K562 (cell line): ENCODE data around the gene MAD2L1BP. TPM values are rescaled to one million over a fixed set of nuclear protein-coding genes. Genes with fewer than 3 reads are reported as not detected.
A peak's percentile ranks its signal among the peaks of the same experiment; 100 is the strongest.

Source experiments
- BMI1 ChIP-seq: fragments of 150-350 bp; IDR thresholded peaks from 2 replicates; pipeline ENCODE4 v1.6.1; 2014; ENCODE audit warnings: low read length
- CREM ChIP-seq: IDR thresholded peaks from 2 replicates; pipeline ENCODE4 v1.6.1; 2014; ENCODE audit warnings: antibody characterized with exemption, low read depth
- ESRRA ChIP-seq: fragments of 450-650 bp; IDR thresholded peaks from 2 replicates; pipeline ENCODE4 v1.6.1; 2014; ENCODE audit warnings: low read depth, mild to moderate bottlenecking, moderate library complexity, borderline replicate concordance
- FOXM1 ChIP-seq, 2 experiments: fragments of 450-650 bp in 1 of 2; sonication (generic) in 1 of 2; formaldehyde crosslinking in 1 of 2; IDR thresholded peaks; 2 replicates each; pipeline versions ENCODE4 v1.6.1 to v1.9.0; 2017 to 2022; ENCODE audit warnings: low read depth in 2 of 2, mild to moderate bottlenecking in 2 of 2, missing genetic modification reagents in 1 of 2, moderate library complexity in 1 of 2
- MCM2 ChIP-seq: fragments of 450-650 bp; IDR thresholded peaks from 2 replicates; pipeline ENCODE4 v1.6.1; 2017; ENCODE audit warnings: low read depth, mild to moderate bottlenecking
- MEF2D ChIP-seq: conservative IDR thresholded peaks from 2 replicates; pipeline ENCODE4 v1.6.1; 2016; ENCODE audit warnings: low read depth, missing genetic modification characterization, missing compliant biosample characterization
- MTA2 ChIP-seq: fragments of 450-650 bp; IDR thresholded peaks from 2 replicates; pipeline ENCODE4 v1.6.1; 2016; ENCODE audit warnings: low read depth
- NR2C1 ChIP-seq, 2 experiments: fragments of 450-650 bp; IDR thresholded peaks; 2 replicates each; pipeline ENCODE4 v1.6.1; 2017; ENCODE audit warnings: mild to moderate bottlenecking in 2 of 2, antibody characterized with exemption in 1 of 2, inconsistent platforms in 1 of 2, missing compliant biosample characterization in 1 of 2, missing genetic modification characterization in 1 of 2
- NR4A1 ChIP-seq, 2 experiments: fragments of 250-450 bp in 1 of 2; fragments of 450-650 bp in 1 of 2; sonication (Bioruptor Pico) in 1 of 2; IDR thresholded peaks; 2 replicates each; pipeline versions ENCODE4 v1.4.0 to v1.6.1; 2016 to 2020; ENCODE audit warnings: mild to moderate bottlenecking in 2 of 2, missing compliant biosample characterization in 1 of 2, missing genetic modification characterization in 1 of 2, moderate library complexity in 1 of 2
- PRPF4 ChIP-seq: fragments of 200-400 bp; formaldehyde crosslinking; IDR thresholded peaks from one replicate; pipeline ENCODE4 v1.6.1; 2017; ENCODE audit warnings: low read length, low read depth, mild to moderate bottlenecking; ENCODE audit not compliant: insufficient read depth, poor library complexity, severe bottlenecking
- RBM14 ChIP-seq: fragments of 200-400 bp; formaldehyde crosslinking; IDR thresholded peaks from 2 replicates; pipeline ENCODE4 v1.6.1; 2018; ENCODE audit warnings: low read depth, mild to moderate bottlenecking, low read length, moderate library complexity, borderline replicate concordance; ENCODE audit not compliant: insufficient read depth
- RBM22 ChIP-seq: fragments of 200-400 bp; formaldehyde crosslinking; IDR thresholded peaks from 2 replicates; pipeline ENCODE4 v1.6.1; 2018; ENCODE audit warnings: low read length, low read depth; ENCODE audit not compliant: poor library complexity, severe bottlenecking
- RHOXF2B ChIP-seq: fragments of 250-450 bp; sonication (Bioruptor Pico); conservative IDR thresholded peaks from 2 replicates; pipeline ENCODE4 v1.5.1; 2021
- STAG1 ChIP-seq: sonication (generic); formaldehyde crosslinking; IDR thresholded peaks from 2 replicates; pipeline ENCODE4 v1.5.0; 2020; ENCODE audit warnings: missing genetic modification reagents, borderline replicate concordance
- TCF7L2 ChIP-seq: fragments of 150-350 bp; IDR thresholded peaks from 2 replicates; pipeline ENCODE4 v1.6.1; 2016; ENCODE audit warnings: low read depth, mild to moderate bottlenecking, low read length, moderate library complexity
- THAP12 ChIP-seq: fragments of 250-450 bp; sonication (Bioruptor Pico); IDR thresholded peaks from 2 replicates; pipeline ENCODE4 v1.9.0; 2021; ENCODE audit warnings: mild to moderate bottlenecking, inconsistent platforms
- XRCC5 ChIP-seq: fragments of 200-400 bp; formaldehyde crosslinking; IDR thresholded peaks from 2 replicates; pipeline ENCODE4 v1.6.1; 2017; ENCODE audit warnings: low read depth, mild to moderate bottlenecking, low read length
- ZNF551 ChIP-seq: fragments of 250-450 bp; sonication (Bioruptor Pico); IDR thresholded peaks from 2 replicates; pipeline ENCODE4 v1.5.0; 2021; ENCODE audit warnings: mild to moderate bottlenecking, moderate library complexity
- polyA plus RNA-seq, 8 experiments: library from polyadenylated mRNA; depleted of rRNA in 4 of 8; stranded (reverse) in 5 of 8; unstranded in 3 of 8; fragments of >200 nt; fragmentation: Nextera tagmentation in 2 of 8; fragmentation: Illumina TruSeq in 1 of 8; extraction: Ambion mirVana in 2 of 8; extraction: Trizol in 1 of 8; gene quantifications; 2 replicates each; pipeline versions ENCODE4 v1.2.1 to v1.2.3, GENCODE V29; 2011 to 2014; ENCODE audit warnings: inconsistent platforms in 1 of 8, missing spikeins in 1 of 8
- total RNA-seq, 7 experiments: library from RNA; depleted of rRNA in 6 of 7; stranded (reverse); fragments of >200 nt in 6 of 7; fragmentation: Illumina TruSeq in 2 of 7; extraction: Trizol in 2 of 7; gene quantifications; 2 replicates each; pipeline versions ENCODE4 v1.2.1 to v1.2.3, GENCODE V29; 2011 to 2021; ENCODE audit warnings: low replicate concordance in 1 of 7
- TF ChIP-seq, protein P1 (sequence below), 2 experiments: fragments of 450-650 bp; conservative IDR thresholded peaks; 2 replicates each; pipeline ENCODE4 v1.6.1; 2017; ENCODE audit warnings: mild to moderate bottlenecking in 2 of 2, moderate library complexity in 2 of 2
- TF ChIP-seq, protein P2 (sequence below), 2 experiments: IDR thresholded peaks; 2 replicates each; pipeline ENCODE4 v1.6.1; 2012; ENCODE audit warnings: improper control_type of control experiment in 2 of 2, low read depth in 2 of 2, low read length in 2 of 2, borderline replicate concordance in 1 of 2

MAD2L1BP gene
- total and polyA plus RNA-seq, 9 of the 15 experiments (the other 6 are each of a cell fraction or from before 2014, with no cell fraction given): 69.7 to 321 (median 111) TPM

GRCh38 chr6:43627008-43627825, 8.4 kb upstream of the MAD2L1BP start (continued):
- TF ChIP-seq, protein P1, sequence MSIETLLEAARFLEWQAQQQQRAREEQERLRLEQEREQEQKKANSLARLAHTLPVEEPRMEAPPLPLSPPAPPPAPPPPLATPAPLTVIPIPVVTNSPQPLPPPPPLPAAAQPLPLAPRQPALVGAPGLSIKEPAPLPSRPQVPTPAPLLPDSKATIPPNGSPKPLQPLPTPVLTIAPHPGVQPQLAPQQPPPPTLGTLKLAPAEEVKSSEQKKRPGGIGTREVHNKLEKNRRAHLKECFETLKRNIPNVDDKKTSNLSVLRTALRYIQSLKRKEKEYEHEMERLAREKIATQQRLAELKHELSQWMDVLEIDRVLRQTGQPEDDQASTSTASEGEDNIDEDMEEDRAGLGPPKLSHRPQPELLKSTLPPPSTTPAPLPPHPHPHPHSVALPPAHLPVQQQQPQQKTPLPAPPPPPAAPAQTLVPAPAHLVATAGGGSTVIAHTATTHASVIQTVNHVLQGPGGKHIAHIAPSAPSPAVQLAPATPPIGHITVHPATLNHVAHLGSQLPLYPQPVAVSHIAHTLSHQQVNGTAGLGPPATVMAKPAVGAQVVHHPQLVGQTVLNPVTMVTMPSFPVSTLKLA (conservative IDR thresholded peaks at IDR 0.05): no peak
- TF ChIP-seq MTA2: peak; percentile 5; the same call in 1 of the 2 replicates
- no peak for TF ChIP-seq PRPF4
- no peak for TF ChIP-seq ZNF551 (CRISPR knock-in tag)
- TF ChIP-seq TCF7L2: no peak
- TF ChIP-seq FOXM1 (IDR thresholded peaks at IDR 0.05; ENCODE audit: low read depth): no peak; the same call in 1 of the 2 replicates
- no peak for TF ChIP-seq FOXM1 (CRISPR knock-in tag; IDR thresholded peaks at IDR 0.05; ENCODE audit: low read depth)
- no peak for TF ChIP-seq STAG1 (CRISPR knock-in tag)
- TF ChIP-seq RBM22: no peak
- no peak for TF ChIP-seq NR2C1 (IDR thresholded peaks at IDR 0.05)
- TF ChIP-seq NR2C1 (tag; IDR thresholded peaks at IDR 0.05): peak; percentile 80
- no peak for TF ChIP-seq MCM2
- TF ChIP-seq NR4A1 (CRISPR knock-in tag; IDR thresholded peaks at IDR 0.05): no peak
- TF ChIP-seq NR4A1 (tag; IDR thresholded peaks at IDR 0.05): peak; percentile 96
- TF ChIP-seq RBM14: no peak
- peak; percentile 44; the same call in 1 of the 2 replicates for TF ChIP-seq ESRRA
- peak; percentile 85; the same call in 1 of the 2 replicates for TF ChIP-seq MEF2D (tag)
- no peak for TF ChIP-seq THAP12 (CRISPR knock-in tag)
- peak; percentile 90 for TF ChIP-seq CREM
- no peak for TF ChIP-seq XRCC5
- TF ChIP-seq BMI1: no peak
- TF ChIP-seq RHOXF2B (CRISPR knock-in tag): no peak
- TF ChIP-seq, protein P2, sequence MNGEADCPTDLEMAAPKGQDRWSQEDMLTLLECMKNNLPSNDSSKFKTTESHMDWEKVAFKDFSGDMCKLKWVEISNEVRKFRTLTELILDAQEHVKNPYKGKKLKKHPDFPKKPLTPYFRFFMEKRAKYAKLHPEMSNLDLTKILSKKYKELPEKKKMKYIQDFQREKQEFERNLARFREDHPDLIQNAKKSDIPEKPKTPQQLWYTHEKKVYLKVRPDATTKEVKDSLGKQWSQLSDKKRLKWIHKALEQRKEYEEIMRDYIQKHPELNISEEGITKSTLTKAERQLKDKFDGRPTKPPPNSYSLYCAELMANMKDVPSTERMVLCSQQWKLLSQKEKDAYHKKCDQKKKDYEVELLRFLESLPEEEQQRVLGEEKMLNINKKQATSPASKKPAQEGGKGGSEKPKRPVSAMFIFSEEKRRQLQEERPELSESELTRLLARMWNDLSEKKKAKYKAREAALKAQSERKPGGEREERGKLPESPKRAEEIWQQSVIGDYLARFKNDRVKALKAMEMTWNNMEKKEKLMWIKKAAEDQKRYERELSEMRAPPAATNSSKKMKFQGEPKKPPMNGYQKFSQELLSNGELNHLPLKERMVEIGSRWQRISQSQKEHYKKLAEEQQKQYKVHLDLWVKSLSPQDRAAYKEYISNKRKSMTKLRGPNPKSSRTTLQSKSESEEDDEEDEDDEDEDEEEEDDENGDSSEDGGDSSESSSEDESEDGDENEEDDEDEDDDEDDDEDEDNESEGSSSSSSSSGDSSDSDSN (IDR thresholded peaks at IDR 0.05; ENCODE audit: borderline replicate concordance in 1 of 2, low read depth in 2 of 2, low read length in 2 of 2): no peak
